ENCODE measurements around the gene DDX27. TPM values are rescaled to one million over a fixed set of nuclear protein-coding genes. Genes with fewer than 3 reads are reported as not detected.

The DDX27 gene
- total RNA-seq, 2 experiments from 2014 or later: 65.4 to 67.6 TPM

Other genes with a start within 250 kb of the DDX27 start
- gene CSE1L, start 173.1 kb upstream of the DDX27 start, total RNA-seq: 100 to 1,000 TPM; 162 to 170 TPM
- 10 to 100 TPM; 72.6 TPM for gene STAU1, start 31.1 kb upstream of the DDX27 start, total RNA-seq
- gene ZNFX1, start 58.6 kb downstream of the DDX27 start, total RNA-seq: 10 to 100 TPM; 45.8 to 48.0 TPM

Measured in activated naive CD8-positive, alpha-beta T cell treated with anti-CD3 and anti-CD28 coated beads for 36 hours (primary cell).